Lower leg skin (tissue), 4 donors: Measurements from ENCODE around the gene DPYSL5. TPM values are rescaled to one million over a fixed set of nuclear protein-coding genes. Genes with fewer than 3 reads are reported as not detected.

Experiments used
- DNase-seq, 2 donors: peaks; one replicate each; pipeline ENCODE4 v3.0.0-alpha.2; 2019; ENCODE audit warnings: low spot score in 2 of 2
- H3K4me3 ChIP-seq: fragments of 200-600 bp; sonication (generic); 2 replicates; pipeline ENCODE4 v1.5.1; 2017; ENCODE audit warnings: mild to moderate bottlenecking, low read depth; ENCODE audit not compliant: poor library complexity, severe bottlenecking
- CTCF ChIP-seq, 3 donors: fragments of 450-650 bp; IDR thresholded peaks; one replicate each; pipeline ENCODE4 v1.5.1; 2016; ENCODE audit warnings: antibody characterized with exemption in 3 of 3, mild to moderate bottlenecking in 3 of 3, moderate library complexity in 2 of 3
- POLR2A ChIP-seq, 2 donors: fragments of 450-650 bp; IDR thresholded peaks; one replicate each; pipeline ENCODE4 v1.6.1; 2016 to 2017; ENCODE audit warnings: antibody characterized with exemption in 2 of 2, mild to moderate bottlenecking in 1 of 2, moderate library complexity in 1 of 2
- WGBS, 2 donors: methylation state at CpG; one replicate each; pipeline ENCODE4 v1.1.5; 2018; 5-methylcytosine and 5-hydroxymethylcytosine counted together
- intact Hi-C: fragments of 100-400 bp; cut with DNase I; formaldehyde crosslinking; loops from one replicate; pipeline ENCODE4 v1.15.0; 2023; ENCODE audit warnings: low total_unique reads
- total RNA-seq, 4 donors: library from RNA; depleted of rRNA; stranded (reverse); fragments of >200 nt; gene quantifications; one replicate each; pipeline ENCODE4 v1.1.0, GENCODE V29; 2016

Gene DPYSL5
- total RNA-seq, 4 donors from 2014 or later = not detected

GRCh38 chr2:26964446-26965130 is 116.7 kb downstream of the DPYSL5 start:
- WGBS, 2 donors = 50 to 74% methylated on average over 3 of the region's 3 CpGs
- intact Hi-C loops = loop anchor here (5.0 kb wide), 1 partner anchor 53 kb away; no protein-coding TSS in a partner anchor
- H3K4me3 ChIP-seq = no peak overlapping the region
- TF ChIP-seq CTCF (IDR thresholded peaks at IDR 0.05) (no peak), POLR2A (IDR thresholded peaks at IDR 0.05) (no peak)
- peak in 1 of 2 donors; percentile 9 for DNase-seq

GRCh38 chr2:26968001-26968400 is 120.1 kb downstream of the DPYSL5 start:
- no peak overlapping the region for H3K4me3 ChIP-seq
- TF ChIP-seq POLR2A (IDR thresholded peaks at IDR 0.05) (no peak), CTCF (IDR thresholded peaks at IDR 0.05) (no peak)
- DNase-seq = no peak
- intact Hi-C loops = no loop called here
- 78 to 82% methylated on average over 3 of the region's 3 CpGs for WGBS, 2 donors

- intact Hi-C loops = no loop called here
- H3K4me3 ChIP-seq = no peak overlapping the region
- 70 to 83% methylated on average over 10 of the region's 10 CpGs for WGBS, 2 donors
- peak in 1 of 2 donors; percentile 31 for DNase-seq
- TF ChIP-seq CTCF (IDR thresholded peaks at IDR 0.05) (no peak), POLR2A (IDR thresholded peaks at IDR 0.05) (no peak)
Observed at GRCh38 chr2:26969077-26969844, 121.3 kb downstream of the DPYSL5 start.

GRCh38 chr2:26970244-26970927 is 122.5 kb downstream of the DPYSL5 start, which contains the start of gene MAPRE3:
Gene MAPRE3 (plus strand): TSS chr2:26970637. CDS start chr2:27022219, 51,582 bp downstream.
- WGBS, 2 donors = 1 to 2% methylated on average over 15 to 41 of the region's 69 CpGs
- peak within 1 kb of the TSS; percentile 49 for H3K4me3 ChIP-seq
- TF ChIP-seq POLR2A (IDR thresholded peaks at IDR 0.05) (no peak), CTCF (IDR thresholded peaks at IDR 0.05) (no peak)
- DNase-seq = peak; percentile 44 to 94
- intact Hi-C loops = loop anchor here (5.0 kb wide), 1 partner anchor 107 kb away; the partner anchor contains the start of gene EMILIN1

GRCh38 chr2:26970928-26971627 is 123.1 kb downstream of the DPYSL5 start:
- peak in 1 of 2 donors; percentile 82 for DNase-seq
- no peak for TF ChIP-seq CTCF (IDR thresholded peaks at IDR 0.05)
- no peak for TF ChIP-seq POLR2A (IDR thresholded peaks at IDR 0.05)
- peak overlapping the region; percentile 49 for H3K4me3 ChIP-seq
- intact Hi-C loops = loop anchor here (5.0 kb wide), 1 partner anchor 106 kb away; the partner anchor contains the start of gene EMILIN1
- WGBS, 2 donors = 5 to 14% methylated on average over 25 to 32 of the region's 34 CpGs
